ENCODE data around the gene CFAP77. TPM values are rescaled to one million over a fixed set of nuclear protein-coding genes. Genes with fewer than 3 reads are reported as not detected.

Gene CFAP77
- total and polyA plus RNA-seq, 2 experiments from 2014 or later: not detected

GRCh38 chr9:132622159-132622558 is 212.1 kb downstream of the CFAP77 start:
- no peaks in the 10 kb centered on the region for H3K27me3 ChIP-seq (replicated peaks; ENCODE audit: insufficient read depth)
- no peaks in the 10 kb centered on the region for H4K20me1 ChIP-seq (ENCODE audit: insufficient read depth)
- no peak for TF ChIP-seq EZH2phosphoT487 (IDR thresholded peaks at IDR 0.05; ENCODE audit: insufficient read depth, low read depth)
- no peak for TF ChIP-seq EZH2 (IDR thresholded peaks at IDR 0.05; ENCODE audit: insufficient read depth, poor library complexity, severe bottlenecking)
- in situ Hi-C loops (cut with MboI): no loop called here
- H3F3A ChIP-seq (ENCODE audit: insufficient read depth): no peaks in the 10 kb centered on the region
- WGBS, 2 experiments (ENCODE audit: low coverage in 1 of 2, low lambda C conversion rate in 2 of 2, missing lambda C conversion rate in 2 of 2): 88 to 90% methylated on average over 5 of the region's 5 CpGs
- no peak overlapping the region for H3K27ac ChIP-seq
- no peaks in the 10 kb centered on the region for H3K9me3 ChIP-seq (ENCODE audit: low read depth)
- no peaks in the 10 kb centered on the region for H3K4me1 ChIP-seq (ENCODE audit: insufficient read depth)
- H3K4me3 ChIP-seq: no peak overlapping the region
- peaks cover 17% of the 10 kb centered on the region for H3K36me3 ChIP-seq (ENCODE audit: low read depth)
- peak; percentile 5 for DNase-seq
- no peak overlapping the region for H2AFZ ChIP-seq
- no peaks in the 10 kb centered on the region for H3K9me2 ChIP-seq (ENCODE audit: insufficient read depth)
- no peak overlapping the region for H3K9ac ChIP-seq
- no peak overlapping the region for H3K4me2 ChIP-seq (ENCODE audit: unreplicated experiment)
- H3K79me2 ChIP-seq (ENCODE audit: insufficient read depth): no peaks in the 10 kb centered on the region

Small RNAs within 50 kb of the gene (small RNA-seq; reads per million reads assigned to genes)
- 136 reads per million, percentile 95 among the genes with 10 or more reads in this experiment for gene RNU5D-2P (ENCODE audit: low read depth, low replicate concordance)

Other genes starting within 250 kb of the CFAP77 start
- 1.5 and 2.5 TPM in 2 replicates for gene NTNG2, start 248.2 kb upstream of the CFAP77 start, total RNA-seq (2014; rRNA removed; shearing (Covaris generic))
- gene NTNG2, start 248.2 kb upstream of the CFAP77 start, polyA plus RNA-seq (2016; fragmentation: Nextera tagmentation; extraction: Ambion mirVana): 0.11 and 0.13 TPM in 2 replicates
- gene SETX, start 55.2 kb upstream of the CFAP77 start, total RNA-seq (2014; rRNA removed; shearing (Covaris generic)): 47.3 and 65.3 TPM in 2 replicates
- gene SETX, start 55.2 kb upstream of the CFAP77 start, polyA plus RNA-seq (2016; fragmentation: Nextera tagmentation; extraction: Ambion mirVana): 14.3 and 15.6 TPM in 2 replicates
- gene TTF1, start 3.4 kb upstream of the CFAP77 start, total RNA-seq (2014; rRNA removed; shearing (Covaris generic)): 3.2 and 6.7 TPM in 2 replicates
- gene TTF1, start 3.4 kb upstream of the CFAP77 start, polyA plus RNA-seq (2016; fragmentation: Nextera tagmentation; extraction: Ambion mirVana): 5.3 and 5.8 TPM in 2 replicates
- not detected in 2 replicates for gene BARHL1, start 172.4 kb downstream of the CFAP77 start, total RNA-seq (2014; rRNA removed; shearing (Covaris generic))
- gene BARHL1, start 172.4 kb downstream of the CFAP77 start, polyA plus RNA-seq (2016; fragmentation: Nextera tagmentation; extraction: Ambion mirVana): not detected in 2 replicates